ENCODE data around the gene OPRL1.

The OPRL1 gene

GRCh38 chr20:64056889-64057627 is 22.8 kb upstream of the OPRL1 start:
- DNase-seq, result no peak

DNA sequence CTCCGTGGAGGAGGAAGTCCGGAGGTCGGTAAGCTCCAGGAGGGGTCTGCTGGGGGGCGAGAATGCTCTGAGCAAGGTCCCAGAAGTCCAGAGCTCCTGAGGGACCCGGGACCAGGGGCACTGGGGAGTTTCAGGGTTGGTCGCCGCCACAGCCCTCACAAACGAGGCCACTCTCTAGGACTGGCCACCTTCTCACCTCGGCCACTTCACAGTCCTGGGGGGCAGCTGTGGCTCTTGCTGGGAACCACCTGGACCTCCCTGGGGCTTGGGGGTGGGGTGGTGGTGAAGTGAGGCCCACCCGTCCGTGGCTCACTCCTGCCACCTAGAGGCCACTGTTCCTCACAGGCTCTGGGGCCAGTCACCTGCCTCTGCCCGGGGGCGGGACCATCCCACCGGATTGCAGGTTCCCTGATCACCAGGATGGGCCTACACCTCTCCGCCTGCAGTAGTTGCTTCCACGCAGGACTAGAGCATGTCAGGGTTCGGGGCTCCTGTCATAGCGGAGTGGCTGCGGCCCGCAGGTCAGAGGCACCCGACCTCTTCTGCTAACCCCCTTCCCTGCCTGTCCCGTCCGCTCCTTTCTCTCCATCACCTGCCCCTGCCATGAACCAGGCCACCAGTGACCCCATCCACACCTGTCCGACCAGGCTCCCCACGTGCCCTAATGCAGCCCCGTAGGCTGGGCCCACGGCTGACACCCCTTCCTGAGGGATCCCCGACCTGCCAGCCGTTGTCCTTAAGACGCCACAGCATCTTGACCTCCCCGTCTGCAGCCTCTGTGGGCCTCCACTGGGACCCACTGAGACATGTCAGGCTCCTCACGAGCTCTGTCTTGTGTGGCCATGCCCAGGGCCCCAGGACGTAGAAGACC is 22.0 kb upstream of the OPRL1 start:
- DNase-seq, result peak; percentile 50

DNA sequence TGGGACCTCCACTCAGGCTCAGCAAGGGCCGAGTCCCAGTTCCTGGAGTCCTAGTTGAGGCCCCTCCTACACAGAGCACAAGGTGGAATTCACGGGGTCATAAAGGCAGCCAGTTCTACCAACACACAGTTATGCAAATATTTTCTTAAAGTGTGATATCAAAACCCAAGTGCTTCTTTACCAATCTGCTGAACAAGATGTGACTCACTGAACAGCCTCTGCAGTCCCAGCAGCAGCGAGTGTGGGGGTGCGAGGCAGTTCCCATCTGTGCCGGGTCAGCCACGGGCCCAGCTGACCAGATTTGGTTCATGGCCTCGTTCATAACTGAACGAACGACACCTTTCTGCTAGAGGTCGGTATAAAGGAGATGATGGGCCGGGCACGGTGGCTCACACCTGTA is 21.3 kb upstream of the OPRL1 start:
- no peak for DNase-seq

GRCh38 chr20:64062276-64062595 is 17.6 kb upstream of the OPRL1 start:
- no peak for DNase-seq

DNA sequence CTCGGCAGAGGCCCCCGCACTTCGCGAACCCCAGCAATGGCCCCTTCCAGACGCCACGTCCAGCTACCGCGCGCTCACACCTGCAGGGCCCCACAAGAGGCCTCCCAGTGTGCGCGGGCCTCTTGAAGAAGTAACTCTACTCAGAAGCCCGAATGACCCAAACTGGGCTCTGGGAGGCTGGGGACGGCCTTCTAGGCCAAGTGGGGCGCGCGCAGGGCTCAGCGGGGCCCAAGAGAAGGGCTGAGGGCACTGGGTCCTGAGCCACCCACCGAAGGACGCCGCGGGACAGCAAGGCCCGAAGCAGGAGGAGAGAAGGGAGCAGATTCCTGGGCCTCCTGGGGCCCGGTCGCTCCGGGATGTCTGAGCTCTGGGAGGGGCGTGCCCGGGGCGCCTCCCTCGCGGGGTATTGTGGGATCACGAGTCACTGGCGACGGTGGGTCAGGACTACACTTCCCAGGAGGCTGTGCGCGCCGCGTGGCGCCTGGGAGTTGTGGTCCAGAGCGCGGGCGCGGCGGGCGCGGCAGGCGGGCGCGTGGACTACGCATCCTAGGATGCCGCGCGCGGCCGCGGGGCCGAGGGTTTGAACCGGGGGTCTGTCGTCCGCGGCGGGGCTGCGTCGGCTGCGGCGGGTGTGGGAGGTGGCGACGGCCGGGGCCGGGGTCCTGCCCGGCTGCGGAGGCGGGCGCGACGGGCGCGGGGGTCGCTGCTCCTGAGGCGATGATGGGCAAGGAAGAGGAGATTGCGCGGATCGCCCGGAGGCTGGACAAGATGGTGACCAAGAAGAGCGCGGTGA is 17.1 kb upstream of the OPRL1 start, which contains the start of gene TCEA2:
Gene TCEA2 (plus strand): TSS at position 603 of the 793 bp plus-strand sequence. CDS start 115 bp downstream, at position 718.
- peak; percentile 93 for DNase-seq

GRCh38 chr20:64063389-64064144 is 16.3 kb upstream of the OPRL1 start:
- no peak for DNase-seq

DNA sequence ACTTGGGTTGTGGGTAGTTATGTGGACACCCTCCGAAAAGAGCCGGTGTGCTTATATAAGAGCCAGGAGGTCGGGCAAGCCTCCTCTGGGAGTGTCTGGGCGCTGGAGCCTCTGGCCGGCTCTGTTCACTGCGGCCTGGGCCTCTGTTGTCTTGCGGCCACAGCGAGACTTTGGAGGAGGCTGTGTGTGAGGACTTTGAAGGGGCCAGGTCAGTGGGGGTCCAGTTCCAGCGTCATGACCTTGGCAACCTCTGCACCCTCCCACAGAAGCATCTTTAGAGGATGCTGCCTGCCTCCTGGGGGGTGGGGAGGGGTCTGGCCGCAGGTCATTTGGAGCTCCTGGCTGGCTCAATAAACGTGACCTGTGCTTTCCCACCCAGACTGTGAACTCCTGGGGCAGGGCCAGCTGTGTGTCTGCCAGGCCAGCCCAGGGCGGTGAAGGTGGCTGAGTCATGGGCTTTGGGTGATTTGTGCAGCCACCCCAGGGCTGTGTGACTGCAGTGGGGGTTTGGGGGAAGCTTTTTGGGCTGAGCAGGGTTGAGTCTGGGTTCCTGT is 15.7 kb upstream of the OPRL1 start:
- DNase-seq, result no peak

- DNase-seq, result no peak
Observed at GRCh38 chr20:64065062-64065973, 14.6 kb upstream of the OPRL1 start.

DNA sequence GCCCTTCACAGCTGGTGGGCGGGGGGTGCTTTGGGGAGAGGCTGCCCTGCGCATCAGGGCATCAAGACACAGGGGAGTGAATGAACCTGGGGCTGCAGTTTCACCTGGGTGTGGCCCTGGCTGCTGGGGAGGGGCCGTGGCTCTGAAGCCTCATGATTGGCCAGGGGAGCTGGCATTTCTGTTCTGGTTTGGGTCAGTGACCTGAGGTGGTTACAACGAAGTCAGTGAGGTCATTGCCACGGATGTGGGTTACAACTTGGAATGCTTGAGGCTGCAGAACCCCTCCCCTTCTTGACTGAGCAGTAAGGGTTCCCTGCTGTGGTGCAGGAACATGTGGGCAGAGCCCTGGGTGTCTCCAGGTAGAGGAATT is 13.9 kb upstream of the OPRL1 start:
- no peak for DNase-seq

DNA sequence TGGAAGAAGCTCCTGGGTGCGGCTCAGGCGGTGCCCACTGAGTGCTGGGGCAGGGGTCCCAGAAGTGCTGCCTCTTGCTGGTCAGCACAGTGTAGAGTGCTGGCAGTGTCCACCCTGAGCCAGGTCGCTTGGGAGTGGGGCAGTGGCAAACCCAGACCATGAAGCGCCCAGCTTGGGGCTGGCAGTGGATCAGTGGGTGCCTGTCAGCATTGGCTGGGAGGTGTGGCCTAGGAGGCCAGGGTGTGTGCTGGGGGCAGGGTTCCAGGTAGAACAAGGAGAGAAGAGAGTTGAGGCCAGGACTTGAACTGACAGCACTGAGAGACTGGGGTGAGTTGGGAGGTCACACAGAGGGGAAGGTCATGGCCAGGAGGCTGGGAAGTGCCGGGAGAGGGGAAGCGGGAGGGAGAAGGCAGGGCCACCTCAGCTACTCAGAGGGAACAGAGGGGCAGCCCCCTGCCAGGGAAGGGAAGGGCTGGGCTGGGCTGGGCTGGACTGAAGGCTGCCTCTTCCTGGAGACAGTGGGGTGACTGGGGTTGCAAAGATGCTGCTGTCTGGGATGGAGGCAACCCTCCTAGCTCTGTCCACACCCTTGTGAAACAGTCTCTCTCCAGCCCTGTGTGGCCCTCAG is 12.8 kb upstream of the OPRL1 start:
- no peak for DNase-seq

DNA sequence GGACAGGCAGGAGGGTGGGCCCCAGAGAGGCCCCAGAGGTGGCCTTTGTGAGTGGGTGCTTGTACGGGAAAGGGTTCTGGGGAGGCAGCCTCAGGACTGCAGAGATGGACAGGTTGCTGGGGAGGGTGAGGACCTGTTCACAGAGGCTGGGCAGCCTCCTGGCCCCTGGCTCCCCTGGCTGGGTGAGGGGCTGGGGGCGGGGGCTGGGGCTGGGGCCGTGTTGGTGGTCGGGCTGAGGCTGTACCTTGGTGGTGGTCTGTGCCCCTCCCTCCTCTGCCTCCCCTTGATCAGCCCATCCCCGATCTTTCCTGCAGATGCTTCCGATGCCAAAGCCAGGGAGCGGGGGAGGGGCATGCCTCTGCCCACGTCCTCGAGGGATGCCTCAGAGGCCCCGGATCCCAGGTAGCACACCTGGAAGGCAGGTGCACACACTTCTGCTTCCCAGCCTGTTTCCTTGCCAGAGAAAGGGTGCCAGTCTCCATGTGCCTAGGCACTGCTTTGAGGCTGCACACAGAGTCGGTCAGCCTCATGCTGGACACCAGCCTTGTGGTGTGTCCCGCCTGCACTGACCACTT is 12.1 kb upstream of the OPRL1 start:
- no peak for DNase-seq

GRCh38 chr20:64068386-64069208 is 11.3 kb upstream of the OPRL1 start:
- DNase-seq, result no peak

- DNase-seq, result no peak
Observed at GRCh38 chr20:64069209-64069613, 10.7 kb upstream of the OPRL1 start.

- no peak for DNase-seq
Observed at GRCh38 chr20:64069614-64070243, 10.2 kb upstream of the OPRL1 start.

- DNase-seq, result no peak
Observed at GRCh38 chr20:64070244-64070993, 9.5 kb upstream of the OPRL1 start.

DNA sequence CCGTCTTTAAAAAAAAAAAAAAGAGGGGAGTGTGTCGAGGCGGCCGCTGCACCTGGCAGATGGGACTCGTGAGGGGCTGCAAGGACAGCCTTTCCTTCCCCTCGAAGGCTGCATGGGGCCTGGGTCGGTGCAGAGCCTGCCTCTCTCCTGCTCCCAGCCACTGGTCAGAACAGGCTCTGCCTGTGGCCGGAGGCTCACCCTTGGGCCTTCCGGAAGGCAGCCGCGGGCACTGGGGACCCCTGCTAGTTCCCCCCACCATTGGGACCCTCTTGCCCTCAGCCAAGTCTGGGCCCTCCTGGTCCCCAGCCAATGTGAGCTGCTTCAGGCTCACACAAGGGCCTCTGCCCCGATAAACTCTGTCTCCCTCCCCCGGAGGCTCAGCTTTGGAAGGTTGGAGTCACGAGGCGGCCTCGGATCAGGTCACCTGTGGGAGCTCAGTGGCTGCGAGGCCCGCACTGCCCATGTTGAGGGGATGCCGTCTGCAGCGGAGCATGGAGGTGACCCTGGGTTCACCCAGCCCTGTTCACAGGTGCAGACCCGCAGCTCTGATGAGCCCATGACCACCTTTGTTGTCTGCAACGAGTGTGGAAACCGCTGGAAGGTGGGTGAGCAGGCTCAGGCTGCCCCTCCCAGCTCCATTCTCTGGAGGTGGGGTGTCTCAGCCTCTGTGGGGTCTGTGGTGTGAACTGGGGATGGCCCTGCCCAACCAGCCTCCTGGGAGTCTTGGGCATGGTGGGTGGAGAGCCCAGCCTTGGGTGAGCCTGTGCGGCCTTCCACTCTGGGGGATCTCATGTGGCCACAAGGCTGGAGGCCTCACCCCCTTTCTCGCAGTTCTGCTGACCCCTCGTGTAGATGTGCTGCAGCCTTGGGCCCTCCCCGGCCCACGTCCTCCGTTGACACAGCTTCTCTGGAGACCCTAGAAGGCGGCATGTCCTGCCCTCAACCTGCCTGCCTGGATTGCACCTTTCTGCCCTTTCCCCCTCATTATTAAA is 8.2 kb upstream of the OPRL1 start:
- DNase-seq, result no peak

- DNase-seq, result no peak
Observed at GRCh38 chr20:64072498-64073063, 7.3 kb upstream of the OPRL1 start.

All from NCI-H510A treated with DMSO at 0.1 percent for 48 hours (cell line).